Measurements from ENCODE around the gene HEXD.

The HEXD gene

GRCh38 chr17:82433560-82434215, 15.5 kb downstream of the HEXD start:
- DNase-seq (ENCODE audit: low read depth): no peak
- TF ChIP-seq CTCF (conservative IDR thresholded peaks at IDR 0.05; ENCODE audit: control insufficient read depth, insufficient read depth, low read depth, low read length): no peak
- no peak overlapping the region for H3K4me3 ChIP-seq (ENCODE audit: control insufficient read depth, low read depth, low read length)

GRCh38 chr17:82434216-82434565, 16.0 kb downstream of the HEXD start:
- no peak for DNase-seq (ENCODE audit: low read depth)
- TF ChIP-seq CTCF (conservative IDR thresholded peaks at IDR 0.05; ENCODE audit: control insufficient read depth, insufficient read depth, low read depth, low read length): no peak
- no peak overlapping the region for H3K4me3 ChIP-seq (ENCODE audit: control insufficient read depth, low read depth, low read length)

GRCh38 chr17:82435103-82435502, 17.0 kb downstream of the HEXD start:
- DNase-seq (ENCODE audit: low read depth): no peak
- no peak for TF ChIP-seq CTCF (conservative IDR thresholded peaks at IDR 0.05; ENCODE audit: control insufficient read depth, insufficient read depth, low read depth, low read length)
- H3K4me3 ChIP-seq (ENCODE audit: control insufficient read depth, low read depth, low read length): no peak overlapping the region

GRCh38 chr17:82435601-82436583, 17.7 kb downstream of the HEXD start:
- no peak for TF ChIP-seq CTCF (conservative IDR thresholded peaks at IDR 0.05; ENCODE audit: control insufficient read depth, insufficient read depth, low read depth, low read length)
- no peak for DNase-seq (ENCODE audit: low read depth)
- H3K4me3 ChIP-seq (ENCODE audit: control insufficient read depth, low read depth, low read length): no peak overlapping the region

GRCh38 chr17:82436601-82437324, 18.6 kb downstream of the HEXD start:
- no peak overlapping the region for H3K4me3 ChIP-seq (ENCODE audit: control insufficient read depth, low read depth, low read length)
- TF ChIP-seq CTCF (conservative IDR thresholded peaks at IDR 0.05; ENCODE audit: control insufficient read depth, insufficient read depth, low read depth, low read length): no peak
- no peak for DNase-seq (ENCODE audit: low read depth)

- no peak for TF ChIP-seq CTCF (conservative IDR thresholded peaks at IDR 0.05; ENCODE audit: control insufficient read depth, insufficient read depth, low read depth, low read length)
- no peak for DNase-seq (ENCODE audit: low read depth)
- no peak overlapping the region for H3K4me3 ChIP-seq (ENCODE audit: control insufficient read depth, low read depth, low read length)
These were observed 19.1 kb downstream of the HEXD start for GRCh38 chr17:82437325-82437668.

Measured in fibroblast of mammary gland (primary cell).